SU-DHL-6 (cell line): ENCODE measurements around the gene PRKCSH.

Source experiments
- H2AFZ ChIP-seq: fragments of 200-600 bp; sonication (generic); 2 replicates; pipeline ENCODE4 v1.6.1; 2014; ENCODE audit warnings: low read depth, mild to moderate bottlenecking, moderate library complexity, mixed read lengths, antibody characterized with exemption, low read length; ENCODE audit not compliant: severe bottlenecking
- H3F3A ChIP-seq: fragments of 200-600 bp; shearing (Covaris generic); 2 replicates; pipeline ENCODE4 v1.6.0; 2016; ENCODE audit warnings: antibody characterized with exemption, mild to moderate bottlenecking; ENCODE audit not compliant: insufficient read depth
- H3K27ac ChIP-seq: fragments of 200-600 bp; sonication (generic); 2 replicates; pipeline ENCODE4 v1.5.1; 2016; ENCODE audit warnings: low read depth, mild to moderate bottlenecking, low read length, moderate library complexity, mixed read lengths
- H3K27me3 ChIP-seq: fragments of 200-600 bp; sonication (generic), shearing (Covaris generic); 2 replicates; pipeline ENCODE4 v1.6.0; 2014; ENCODE audit warnings: mild to moderate bottlenecking, low read length
- H3K36me3 ChIP-seq: fragments of 200-600 bp; sonication (generic); 2 replicates; pipeline ENCODE4 v1.6.1; 2014; ENCODE audit warnings: mild to moderate bottlenecking, low read length, mixed read lengths
- H3K4me2 ChIP-seq: fragments of 300-600, 200-600 bp; shearing (Covaris generic), sonication (generic); 2 replicates; pipeline ENCODE4 v1.6.0; 2014; ENCODE audit warnings: low read length, low read depth, mild to moderate bottlenecking; ENCODE audit not compliant: poor library complexity, severe bottlenecking
- H3K4me3 ChIP-seq: fragments of 200-600 bp; sonication (generic); 2 replicates; pipeline ENCODE4 v1.5.1; 2014; ENCODE audit warnings: antibody characterized with exemption, low read length, mild to moderate bottlenecking, mixed read lengths; ENCODE audit not compliant: insufficient read depth, poor library complexity, severe bottlenecking
- H3K79me2 ChIP-seq: fragments of 200-600 bp; sonication (generic); 2 replicates; pipeline ENCODE4 v1.6.1; 2014; ENCODE audit warnings: mild to moderate bottlenecking, low read length, moderate library complexity; ENCODE audit not compliant: insufficient read depth
- H3K9ac ChIP-seq: fragments of 200-600 bp; sonication (generic); 2 replicates; pipeline ENCODE4 v1.7.0; 2014; ENCODE audit warnings: mild to moderate bottlenecking, low read length
- H3K9me2 ChIP-seq: fragments of 200-600 bp; sonication (generic); replicated peaks from 2 replicates; pipeline ENCODE4 v1.6.1; 2014; ENCODE audit warnings: low read length; ENCODE audit not compliant: insufficient read depth
- H3K9me3 ChIP-seq: fragments of 200-600 bp; sonication (generic); 2 replicates; pipeline ENCODE4 v1.6.1; 2014; ENCODE audit warnings: low read length, mixed read lengths; ENCODE audit not compliant: insufficient read depth
- H4K20me1 ChIP-seq: fragments of 200-600 bp; sonication (generic); 2 replicates; pipeline ENCODE4 v1.6.1; 2014; ENCODE audit warnings: low read depth, mild to moderate bottlenecking, antibody characterized with exemption, low read length, moderate library complexity, mixed read lengths
- CTCF ChIP-seq: fragments of 200-600 bp; sonication (generic); IDR thresholded peaks from one replicate; pipeline ENCODE4 v1.5.1; 2017; ENCODE audit warnings: antibody characterized with exemption, mild to moderate bottlenecking, low read length, moderate library complexity; ENCODE audit not compliant: insufficient read depth, poor library complexity, severe bottlenecking
- EZH2phosphoT487 ChIP-seq: fragments of 200-600 bp; sonication (generic), shearing (Covaris generic); conservative IDR thresholded peaks from 2 replicates; pipeline ENCODE4 v1.6.1; 2018; ENCODE audit warnings: mild to moderate bottlenecking, antibody characterized with exemption, low read length, moderate library complexity, mixed read lengths

PRKCSH gene

GRCh38 chr19:11495481-11495880 lies 60.0 kb downstream of the PRKCSH start:
- Histone ChIP-seq H3F3A (no peaks in the 10 kb centered on the region), H3K36me3 (no peaks in the 10 kb centered on the region), H3K9ac (no peak overlapping the region), H2AFZ (no peak overlapping the region), H3K9me2 (no peaks in the 10 kb centered on the region), H3K27ac (no peak overlapping the region), H3K4me2 (no peak overlapping the region), H3K9me3 (no peaks in the 10 kb centered on the region), H3K4me3 (no peak overlapping the region), H4K20me1 (no peaks in the 10 kb centered on the region), H3K27me3 (no peaks in the 10 kb centered on the region), H3K79me2 (no peaks in the 10 kb centered on the region)
- TF ChIP-seq CTCF: no peak
- TF ChIP-seq EZH2phosphoT487: no peak

GRCh38 chr19:11495885-11496284 lies 60.5 kb downstream of the PRKCSH start:
- Histone ChIP-seq H3K27ac (no peak overlapping the region), H2AFZ (no peak overlapping the region), H3F3A (no peaks in the 10 kb centered on the region), H3K79me2 (no peaks in the 10 kb centered on the region), H3K9me2 (no peaks in the 10 kb centered on the region), H3K27me3 (no peaks in the 10 kb centered on the region), H3K9me3 (no peaks in the 10 kb centered on the region), H3K36me3 (no peaks in the 10 kb centered on the region), H3K4me3 (no peak overlapping the region), H3K4me2 (no peak overlapping the region), H3K9ac (no peak overlapping the region), H4K20me1 (no peaks in the 10 kb centered on the region)
- TF ChIP-seq CTCF (no peak), EZH2phosphoT487 (no peak)

- Histone ChIP-seq H3K27me3 (no peaks in the 10 kb centered on the region), H3K4me3 (no peak overlapping the region), H2AFZ (no peak overlapping the region), H3F3A (no peaks in the 10 kb centered on the region), H4K20me1 (no peaks in the 10 kb centered on the region), H3K4me2 (no peak overlapping the region), H3K9ac (no peak overlapping the region), H3K79me2 (no peaks in the 10 kb centered on the region), H3K9me2 (no peaks in the 10 kb centered on the region), H3K36me3 (no peaks in the 10 kb centered on the region), H3K27ac (no peak overlapping the region), H3K9me3 (no peaks in the 10 kb centered on the region)
- TF ChIP-seq EZH2phosphoT487: no peak
- TF ChIP-seq CTCF: peak; percentile 86
Measured at GRCh38 chr19:11496391-11497163, 61.1 kb downstream of the PRKCSH start.
